ENCODE measurements around the gene KCTD7. TPM values are rescaled to one million over a fixed set of nuclear protein-coding genes. Genes with fewer than 3 reads are reported as not detected.

Gene KCTD7
- total and polyA plus RNA-seq, 2 of the 13 experiments (the other 11 are each of a cell fraction or from before 2014, with no cell fraction given), result 7.3 to 13.5 TPM

- TF ChIP-seq ZNF18 (CRISPR knock-in tag; IDR thresholded peaks at IDR 0.05; ENCODE audit: insufficient replicate concordance) (peak; percentile 90), KAT7 (CRISPR knock-in tag; IDR thresholded peaks at IDR 0.05; ENCODE audit: borderline replicate concordance) (no peak; the same call in none of the 2 replicates), BRD4 (CRISPR knock-in tag; IDR thresholded peaks at IDR 0.05) (no peak), ELF1 (CRISPR knock-in tag; IDR thresholded peaks at IDR 0.05) (peak; percentile 77), ZBTB2 (CRISPR knock-in tag; IDR thresholded peaks at IDR 0.05; ENCODE audit: low read depth) (peak; percentile 79), POLR2AphosphoS5 (IDR thresholded peaks at IDR 0.05; ENCODE audit: low read depth, low read length) (peak; percentile 91), ZBTB42 (CRISPR knock-in tag; IDR thresholded peaks at IDR 0.05) (no peak), REPIN1 (CRISPR knock-in tag; IDR thresholded peaks at IDR 0.05; ENCODE audit: borderline replicate concordance, low read depth) (peak; percentile 26; the same call in 1 of the 2 replicates), ZNF33A (CRISPR knock-in tag; IDR thresholded peaks at IDR 0.05; ENCODE audit: borderline replicate concordance) (no peak), SCMH1 (CRISPR knock-in tag; IDR thresholded peaks at IDR 0.05; ENCODE audit: borderline replicate concordance) (no peak), ZBTB38 (CRISPR knock-in tag; IDR thresholded peaks at IDR 0.05) (0 out of 2 replicates have a peak, but pooled peaks have one; percentile 59)
- TF ChIP-seq, protein P1, sequence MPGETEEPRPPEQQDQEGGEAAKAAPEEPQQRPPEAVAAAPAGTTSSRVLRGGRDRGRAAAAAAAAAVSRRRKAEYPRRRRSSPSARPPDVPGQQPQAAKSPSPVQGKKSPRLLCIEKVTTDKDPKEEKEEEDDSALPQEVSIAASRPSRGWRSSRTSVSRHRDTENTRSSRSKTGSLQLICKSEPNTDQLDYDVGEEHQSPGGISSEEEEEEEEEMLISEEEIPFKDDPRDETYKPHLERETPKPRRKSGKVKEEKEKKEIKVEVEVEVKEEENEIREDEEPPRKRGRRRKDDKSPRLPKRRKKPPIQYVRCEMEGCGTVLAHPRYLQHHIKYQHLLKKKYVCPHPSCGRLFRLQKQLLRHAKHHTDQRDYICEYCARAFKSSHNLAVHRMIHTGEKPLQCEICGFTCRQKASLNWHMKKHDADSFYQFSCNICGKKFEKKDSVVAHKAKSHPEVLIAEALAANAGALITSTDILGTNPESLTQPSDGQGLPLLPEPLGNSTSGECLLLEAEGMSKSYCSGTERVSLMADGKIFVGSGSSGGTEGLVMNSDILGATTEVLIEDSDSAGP (CRISPR knock-in tag; IDR thresholded peaks at IDR 0.05; ENCODE audit: borderline replicate concordance), result peak; percentile 79
- TF ChIP-seq, protein P2, sequence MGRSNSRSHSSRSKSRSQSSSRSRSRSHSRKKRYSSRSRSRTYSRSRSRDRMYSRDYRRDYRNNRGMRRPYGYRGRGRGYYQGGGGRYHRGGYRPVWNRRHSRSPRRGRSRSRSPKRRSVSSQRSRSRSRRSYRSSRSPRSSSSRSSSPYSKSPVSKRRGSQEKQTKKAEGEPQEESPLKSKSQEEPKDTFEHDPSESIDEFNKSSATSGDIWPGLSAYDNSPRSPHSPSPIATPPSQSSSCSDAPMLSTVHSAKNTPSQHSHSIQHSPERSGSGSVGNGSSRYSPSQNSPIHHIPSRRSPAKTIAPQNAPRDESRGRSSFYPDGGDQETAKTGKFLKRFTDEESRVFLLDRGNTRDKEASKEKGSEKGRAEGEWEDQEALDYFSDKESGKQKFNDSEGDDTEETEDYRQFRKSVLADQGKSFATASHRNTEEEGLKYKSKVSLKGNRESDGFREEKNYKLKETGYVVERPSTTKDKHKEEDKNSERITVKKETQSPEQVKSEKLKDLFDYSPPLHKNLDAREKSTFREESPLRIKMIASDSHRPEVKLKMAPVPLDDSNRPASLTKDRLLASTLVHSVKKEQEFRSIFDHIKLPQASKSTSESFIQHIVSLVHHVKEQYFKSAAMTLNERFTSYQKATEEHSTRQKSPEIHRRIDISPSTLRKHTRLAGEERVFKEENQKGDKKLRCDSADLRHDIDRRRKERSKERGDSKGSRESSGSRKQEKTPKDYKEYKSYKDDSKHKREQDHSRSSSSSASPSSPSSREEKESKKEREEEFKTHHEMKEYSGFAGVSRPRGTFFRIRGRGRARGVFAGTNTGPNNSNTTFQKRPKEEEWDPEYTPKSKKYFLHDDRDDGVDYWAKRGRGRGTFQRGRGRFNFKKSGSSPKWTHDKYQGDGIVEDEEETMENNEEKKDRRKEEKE (IDR thresholded peaks at IDR 0.05), result no peak
- TF ChIP-seq, protein P3, sequence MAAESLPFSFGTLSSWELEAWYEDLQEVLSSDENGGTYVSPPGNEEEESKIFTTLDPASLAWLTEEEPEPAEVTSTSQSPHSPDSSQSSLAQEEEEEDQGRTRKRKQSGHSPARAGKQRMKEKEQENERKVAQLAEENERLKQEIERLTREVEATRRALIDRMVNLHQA (CRISPR knock-in tag; IDR thresholded peaks at IDR 0.05), result no peak
These were observed 53.0 kb downstream of the KCTD7 start (continued) for GRCh38 chr7:66681491-66682349.

All from HepG2 (cell line).